CD4-positive, CD25-positive, alpha-beta regulatory T cell (primary cell): ENCODE measurements around the gene PTPRN2. TPM values are rescaled to one million over a fixed set of nuclear protein-coding genes. Genes with fewer than 3 reads are reported as not detected.

Experiments
- ATAC-seq, 2 donors: fragments of 150-1000 bp; cut with Tn5 transposase; one replicate each; pipeline ENCODE4 v1.10.0; 2021; ENCODE audit warnings: low read depth in 2 of 2, moderate number of reproducible peaks in 2 of 2, moderate library complexity in 1 of 2
- DNase-seq, 3 donors: peaks; one replicate each; pipeline versions ENCODE4 v3.0.0 to v3.0.0-alpha.2; 2012 to 2022; ENCODE audit warnings: mixed read lengths in 1 of 3
- H3K27ac ChIP-seq: one replicate; pipeline ENCODE4 v1.7.0; 2013; ENCODE audit warnings: mild to moderate bottlenecking, low read length; ENCODE audit not compliant: insufficient read depth, poor library complexity, severe bottlenecking
- H3K27me3 ChIP-seq: one replicate; pipeline ENCODE4 v1.7.0; 2013; ENCODE audit warnings: low read length; ENCODE audit not compliant: control insufficient read depth, insufficient read depth
- H3K36me3 ChIP-seq: one replicate; pipeline ENCODE4 v1.7.0; 2013; ENCODE audit warnings: mild to moderate bottlenecking, low read length, moderate library complexity; ENCODE audit not compliant: control insufficient read depth, insufficient read depth
- H3K4me1 ChIP-seq: 2 replicates; pipeline ENCODE4 v1.7.0; 2013; ENCODE audit warnings: mild to moderate bottlenecking, low read length; ENCODE audit not compliant: insufficient read depth, control insufficient read depth, poor library complexity, severe bottlenecking
- H3K4me3 ChIP-seq: one replicate; pipeline ENCODE4 v1.7.0; 2013; ENCODE audit warnings: low read depth, mild to moderate bottlenecking, low read length, moderate library complexity
- H3K9me3 ChIP-seq, 2 experiments: 1 replicate in 1 of 2; 2 replicates in 1 of 2; pipeline ENCODE4 v1.7.0; 2013; ENCODE audit warnings: low read length in 2 of 2, mild to moderate bottlenecking in 1 of 2, moderate library complexity in 1 of 2; ENCODE audit not compliant: control insufficient read depth in 2 of 2
- H3K27ac Mint-ChIP-seq, 3 donors: one replicate each; pipeline ENCODE4 v1.8.0; 2020 to 2022; ENCODE audit warnings: mild to moderate bottlenecking in 3 of 3, mixed read lengths in 3 of 3, moderate library complexity in 2 of 3
- H3K27me3 Mint-ChIP-seq: one replicate; pipeline ENCODE4 v1.8.0; 2022; ENCODE audit warnings: mild to moderate bottlenecking, mixed read lengths
- H3K36me3 Mint-ChIP-seq: one replicate; pipeline ENCODE4 v1.8.0; 2020; ENCODE audit warnings: mixed read lengths
- H3K4me1 Mint-ChIP-seq, 4 donors: one replicate each; pipeline ENCODE4 v1.8.0; 2020 to 2022; ENCODE audit warnings: mixed read lengths in 4 of 4, mild to moderate bottlenecking in 1 of 4
- H3K4me3 Mint-ChIP-seq, 4 donors: one replicate each; pipeline ENCODE4 v1.8.0; 2020 to 2022; ENCODE audit warnings: mild to moderate bottlenecking in 4 of 4, mixed read lengths in 4 of 4, moderate library complexity in 3 of 4
- H3K9me3 Mint-ChIP-seq, 7 donors: one replicate each; pipeline ENCODE4 v1.8.0; 2020 to 2022; ENCODE audit warnings: mixed read lengths in 7 of 7, mild to moderate bottlenecking in 3 of 7, moderate library complexity in 2 of 7
- polyA plus RNA-seq, 4 donors: library from polyadenylated mRNA; unstranded; fragments of 300-500 nt; fragmentation: Illumina TruSeq; gene quantifications; one replicate each; pipeline ENCODE4 v1.2.3, GENCODE V29; 2021
- total RNA-seq: library from RNA; stranded (reverse); gene quantifications from one replicate; pipeline ENCODE4 v1.2.3, GENCODE V29; 2022

The PTPRN2 gene
- total and polyA plus RNA-seq, 5 donors from 2014 or later = 1.6 to 4.7 (median 2.7) TPM

DNA sequence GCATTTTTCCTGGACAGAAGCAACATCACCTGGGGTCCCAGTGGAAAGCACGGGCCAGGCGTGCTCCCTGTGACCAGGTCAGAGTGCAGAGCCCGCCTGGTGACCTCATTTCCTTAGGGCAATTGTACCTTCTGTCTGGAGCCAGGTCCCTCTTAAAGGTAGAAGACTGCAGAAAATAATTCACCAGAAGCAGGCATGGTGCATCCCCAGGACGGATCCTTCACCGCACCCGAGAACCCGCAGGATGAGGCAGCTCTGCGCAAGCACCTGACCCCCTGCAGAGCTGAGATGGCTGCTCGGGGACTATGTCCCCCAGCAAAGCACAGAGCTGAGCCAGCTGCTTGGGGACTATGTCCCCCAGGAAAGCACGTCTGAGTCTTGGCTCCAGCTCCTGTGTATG is 557.6 kb downstream of the PTPRN2 start:
- ATAC-seq (no peak), DNase-seq (no peak)
- Histone ChIP-seq H3K27me3 (no peaks in the 10 kb centered on the region), H3K4me1 (no peaks in the 10 kb centered on the region), H3K9me3 (peaks cover 0 to 4% of the 10 kb centered on the region in 2 experiments), H3K36me3 (no peaks in the 10 kb centered on the region), H3K4me3 (no peak overlapping the region), H3K27ac (no peak overlapping the region)
- H3K27ac Mint-ChIP-seq = no peak overlapping the region
- no peak overlapping the region for H3K4me3 Mint-ChIP-seq
- peaks cover 0 to 13% (median 5%) of the 10 kb centered on the region in 7 donors for H3K9me3 Mint-ChIP-seq
- no peaks in the 10 kb centered on the region for H3K4me1 Mint-ChIP-seq
- H3K36me3 Mint-ChIP-seq = no peaks in the 10 kb centered on the region
- H3K27me3 Mint-ChIP-seq = no peaks in the 10 kb centered on the region

GRCh38 chr7:158029509-158029908 is 558.1 kb downstream of the PTPRN2 start:
- Histone ChIP-seq H3K27me3 (no peaks in the 10 kb centered on the region), H3K4me1 (no peaks in the 10 kb centered on the region), H3K4me3 (no peak overlapping the region), H3K27ac (no peak overlapping the region), H3K9me3 (peaks cover 0 to 4% of the 10 kb centered on the region in 2 experiments), H3K36me3 (no peaks in the 10 kb centered on the region)
- no peak for DNase-seq
- Mint-ChIP-seq H3K4me3 (no peak overlapping the region), H3K27ac (no peak overlapping the region), H3K27me3 (peaks cover under 1% of the 10 kb centered on the region), H3K4me1 (no peaks in the 10 kb centered on the region), H3K36me3 (no peaks in the 10 kb centered on the region), H3K9me3 (peaks cover 0 to 13% (median 4%) of the 10 kb centered on the region in 7 donors)
- ATAC-seq = no peak

DNA sequence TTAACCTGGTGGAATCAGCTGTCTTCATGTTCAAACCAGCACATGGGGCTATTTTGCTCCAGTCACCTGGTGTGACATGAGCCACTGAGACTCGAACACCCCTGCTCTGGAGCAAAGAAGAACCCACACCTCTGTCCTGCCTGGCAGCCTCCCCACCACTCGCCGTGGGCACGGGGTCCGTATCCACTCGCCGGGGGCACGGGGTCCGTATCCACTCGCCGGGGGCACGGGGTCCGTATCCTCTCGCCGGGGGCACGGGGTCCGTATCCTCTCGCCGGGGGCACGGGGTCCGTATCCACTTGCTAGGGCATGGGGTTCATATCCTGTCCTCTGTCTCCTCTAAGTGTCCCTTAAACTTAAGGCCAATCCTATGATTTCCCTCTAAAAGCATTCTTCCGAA is 558.7 kb downstream of the PTPRN2 start:
- H3K4me1 Mint-ChIP-seq = no peaks in the 10 kb centered on the region
- no peak for ATAC-seq
- DNase-seq = no peak
- peaks cover 0 to 7% (median 4%) of the 10 kb centered on the region in 7 donors for H3K9me3 Mint-ChIP-seq
- Histone ChIP-seq H3K36me3 (no peaks in the 10 kb centered on the region), H3K4me1 (no peaks in the 10 kb centered on the region), H3K27ac (no peak overlapping the region), H3K4me3 (no peak overlapping the region), H3K27me3 (no peaks in the 10 kb centered on the region), H3K9me3 (peaks cover 0 to 2% of the 10 kb centered on the region in 2 experiments)
- peaks cover 4% of the 10 kb centered on the region for H3K27me3 Mint-ChIP-seq
- H3K36me3 Mint-ChIP-seq = no peaks in the 10 kb centered on the region
- H3K27ac Mint-ChIP-seq = no peak overlapping the region
- H3K4me3 Mint-ChIP-seq = no peak overlapping the region

GRCh38 chr7:158028290-158028941 is 559.2 kb downstream of the PTPRN2 start:
- Mint-ChIP-seq H3K36me3 (no peaks in the 10 kb centered on the region), H3K4me3 (no peak overlapping the region), H3K27ac (no peak overlapping the region), H3K27me3 (peaks cover 4% of the 10 kb centered on the region), H3K4me1 (no peaks in the 10 kb centered on the region), H3K9me3 (peaks cover 0 to 5% (median 4%) of the 10 kb centered on the region in 7 donors)
- Histone ChIP-seq H3K9me3 (no peaks in the 10 kb centered on the region), H3K4me1 (no peaks in the 10 kb centered on the region), H3K27me3 (no peaks in the 10 kb centered on the region), H3K4me3 (no peak overlapping the region), H3K27ac (no peak overlapping the region), H3K36me3 (no peaks in the 10 kb centered on the region)
- DNase-seq = no peak
- ATAC-seq = no peak

GRCh38 chr7:158027646-158028045 is 560.0 kb downstream of the PTPRN2 start:
- DNase-seq = no peak

GRCh38 chr7:158026636-158027265 is 560.9 kb downstream of the PTPRN2 start:
- Mint-ChIP-seq H3K4me1 (no peaks in the 10 kb centered on the region), H3K27me3 (peaks cover 4% of the 10 kb centered on the region), H3K4me3 (no peak overlapping the region), H3K27ac (no peak overlapping the region), H3K36me3 (no peaks in the 10 kb centered on the region), H3K9me3 (peaks cover 0 to 2% (median 0%) of the 10 kb centered on the region in 7 donors)
- no peak overlapping the region for H3K4me3 ChIP-seq
- no peaks in the 10 kb centered on the region for H3K9me3 ChIP-seq
- no peak overlapping the region for H3K27ac ChIP-seq
- H3K27me3 ChIP-seq = no peaks in the 10 kb centered on the region
- no peaks in the 10 kb centered on the region for H3K36me3 ChIP-seq
- no peaks in the 10 kb centered on the region for H3K4me1 ChIP-seq
- ATAC-seq (no peak), DNase-seq (no peak)

More at GRCh38 chr7:158027646-158028045, 560.0 kb downstream of the PTPRN2 start:
- Histone ChIP-seq H3K9me3 (no peaks in the 10 kb centered on the region), H3K4me3 (no peak overlapping the region), H3K4me1 (no peaks in the 10 kb centered on the region), H3K27me3 (no peaks in the 10 kb centered on the region), H3K36me3 (no peaks in the 10 kb centered on the region), H3K27ac (no peak overlapping the region)
- no peaks in the 10 kb centered on the region for H3K36me3 Mint-ChIP-seq
- H3K4me1 Mint-ChIP-seq = no peaks in the 10 kb centered on the region
- no peak for ATAC-seq
- H3K4me3 Mint-ChIP-seq = no peak overlapping the region
- peaks cover 4% of the 10 kb centered on the region for H3K27me3 Mint-ChIP-seq
- no peak overlapping the region for H3K27ac Mint-ChIP-seq
- H3K9me3 Mint-ChIP-seq = peaks cover 0 to 4% (median 0%) of the 10 kb centered on the region in 7 donors

GRCh38 chr7:158025686-158026600 is 561.7 kb downstream of the PTPRN2 start:
- no peaks in the 10 kb centered on the region for H3K36me3 ChIP-seq
- Mint-ChIP-seq H3K4me3 (no peak overlapping the region), H3K27me3 (peaks cover 4% of the 10 kb centered on the region), H3K9me3 (peaks cover 0 to 2% (median 0%) of the 10 kb centered on the region in 7 donors), H3K27ac (no peak overlapping the region), H3K4me1 (no peaks in the 10 kb centered on the region), H3K36me3 (no peaks in the 10 kb centered on the region)
- DNase-seq (no peak), ATAC-seq (no peak)
- H3K4me3 ChIP-seq = no peak overlapping the region
- H3K27ac ChIP-seq = no peak overlapping the region
- no peaks in the 10 kb centered on the region for H3K9me3 ChIP-seq
- no peaks in the 10 kb centered on the region for H3K4me1 ChIP-seq
- no peaks in the 10 kb centered on the region for H3K27me3 ChIP-seq
